NK-92 (cell line): ENCODE results near the gene MAPKAPK3.

Source experiments
- DNase-seq: peaks from one replicate; lab custom pipeline; 2025; ENCODE audit not compliant: unreplicated experiment; lab: John Stamatoyannopoulos, UW

Gene MAPKAPK3

DNA sequence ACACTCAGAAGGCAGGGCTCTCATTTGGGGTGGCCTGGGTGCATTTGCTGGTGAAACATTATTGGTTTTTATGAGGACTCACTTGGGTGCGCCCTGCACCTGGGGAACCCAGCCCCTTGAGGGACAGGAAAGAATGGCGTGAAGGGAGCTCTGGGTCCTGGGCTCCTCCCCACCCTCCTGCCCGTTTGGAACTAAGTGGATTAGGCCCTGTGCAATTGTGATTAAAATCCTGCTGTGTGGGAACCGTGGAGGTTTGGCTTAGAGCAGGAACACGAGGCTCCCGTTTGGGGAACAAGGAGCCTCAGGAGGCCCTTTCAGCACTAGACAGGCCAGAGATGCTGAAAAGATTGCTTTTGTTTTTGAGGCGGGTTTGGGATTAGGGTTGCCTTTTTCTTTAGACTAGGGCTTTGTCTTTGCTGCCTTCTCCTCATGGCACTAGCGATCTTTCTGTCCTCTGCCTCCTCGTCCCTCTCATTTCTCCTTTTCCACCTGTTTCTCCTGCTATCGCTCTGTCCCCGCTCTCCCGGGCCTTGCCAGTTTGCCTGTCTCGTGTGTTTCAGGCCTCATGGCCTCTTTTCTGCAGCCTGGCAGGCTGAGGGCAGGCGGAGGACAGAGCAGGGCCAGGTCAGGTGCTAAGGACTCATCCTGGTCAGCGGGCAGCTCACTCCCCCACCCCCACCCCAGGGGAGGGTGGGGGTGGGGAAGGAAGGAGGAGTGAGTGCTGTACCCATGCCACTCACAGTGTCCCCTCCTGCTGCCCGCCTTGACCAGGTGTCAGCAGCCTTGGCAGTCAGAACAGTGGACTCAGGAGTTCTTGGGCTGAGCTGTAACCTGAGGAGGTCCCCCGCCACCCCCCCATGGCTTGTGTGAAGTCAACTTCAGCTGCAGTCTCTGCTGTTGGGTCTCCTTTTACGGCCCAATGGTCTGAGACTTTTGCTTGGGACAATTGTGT is 8.6 kb downstream of the MAPKAPK3 start:
- no peak for DNase-seq

DNA sequence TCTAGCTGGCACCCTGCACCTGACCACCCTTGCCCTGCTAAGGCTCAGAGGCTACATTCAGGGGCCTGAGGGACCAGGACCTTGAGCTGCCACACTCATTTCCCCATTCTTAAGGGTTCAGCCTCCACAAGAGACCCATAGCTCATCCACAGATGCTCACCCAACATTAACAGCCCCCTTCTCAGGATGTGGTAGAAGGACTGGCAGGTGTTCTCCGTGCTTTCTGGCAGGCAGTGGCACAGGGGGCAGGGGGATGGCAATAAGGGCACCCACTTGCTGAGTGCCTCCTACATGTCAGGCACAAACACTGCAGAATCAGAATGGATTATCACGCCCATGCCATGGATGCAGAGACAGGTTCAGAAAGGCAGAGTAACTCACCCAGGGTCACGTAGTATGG is 9.4 kb downstream of the MAPKAPK3 start:
- DNase-seq: no peak

DNA sequence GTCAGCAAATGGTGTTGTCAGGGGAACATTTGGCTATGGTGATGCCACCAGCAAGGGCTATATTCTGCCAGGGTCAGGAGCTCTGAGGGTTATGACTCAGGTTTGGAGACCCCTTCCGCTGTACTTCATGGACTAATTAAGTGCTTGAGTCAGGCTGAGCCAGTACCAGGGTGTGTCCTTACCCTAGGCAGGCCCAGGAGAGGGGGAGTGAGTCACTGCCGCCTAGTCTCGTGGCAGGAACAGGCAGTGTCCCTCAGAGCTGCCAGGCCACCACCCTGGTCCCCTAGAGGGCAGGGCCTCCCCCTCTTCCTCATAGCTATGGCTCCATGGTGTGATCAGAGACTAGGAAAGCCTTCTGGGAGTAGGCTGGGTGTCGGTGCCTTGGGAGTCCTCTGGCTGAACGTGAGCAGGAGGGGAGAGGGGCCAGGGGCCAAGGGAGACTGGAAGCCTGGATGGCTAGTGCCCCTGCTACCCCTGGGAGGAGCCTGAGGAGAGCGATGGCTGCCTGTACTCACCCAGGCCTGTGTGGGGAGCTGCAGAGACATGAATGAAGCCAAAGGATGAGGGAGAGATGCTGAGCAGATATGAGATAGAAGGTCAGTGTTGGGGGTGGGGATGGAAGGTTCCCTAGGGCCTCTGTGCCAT is 10.6 kb downstream of the MAPKAPK3 start:
- DNase-seq: no peak

DNA sequence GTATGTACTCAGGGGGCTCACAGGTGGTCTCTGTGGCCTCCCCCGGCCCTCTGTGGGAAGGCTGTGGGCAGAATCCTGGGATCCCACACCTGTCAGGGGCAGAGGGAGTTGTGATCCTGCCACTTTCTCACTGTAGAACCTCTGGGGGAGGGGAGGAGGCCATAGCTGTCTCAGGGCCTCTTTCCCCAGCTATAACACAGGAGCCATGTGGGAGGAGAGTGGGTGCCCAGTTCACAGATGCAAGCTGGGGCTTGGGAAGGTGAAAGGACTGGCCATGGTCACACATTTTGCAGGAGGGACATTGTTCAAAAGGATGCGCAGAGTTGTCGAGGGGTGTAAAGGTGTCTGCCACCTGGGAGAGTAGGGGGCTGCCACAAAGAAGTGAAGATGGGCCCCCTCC is 11.7 kb downstream of the MAPKAPK3 start:
- DNase-seq: no peak

DNA sequence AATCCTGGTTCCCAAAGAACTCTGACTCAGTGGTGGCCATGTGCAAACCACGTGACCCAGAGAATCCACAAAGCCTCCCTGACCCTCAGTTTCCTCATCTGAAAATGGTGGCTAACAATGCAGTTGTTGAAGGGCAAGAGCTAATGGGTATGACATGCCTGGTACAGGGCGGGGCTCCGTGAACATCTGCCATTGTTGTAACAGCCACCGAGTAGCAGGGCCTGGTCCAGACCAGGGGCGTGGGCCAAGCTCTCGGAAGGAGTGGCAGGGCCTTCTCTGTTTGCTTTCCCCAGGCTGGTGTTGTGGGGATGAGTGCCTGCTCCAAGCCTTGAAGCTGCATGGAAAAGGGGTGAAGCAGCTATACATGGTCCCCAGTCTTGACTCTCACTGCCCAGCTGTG is 13.4 kb downstream of the MAPKAPK3 start:
- DNase-seq: no peak

DNA sequence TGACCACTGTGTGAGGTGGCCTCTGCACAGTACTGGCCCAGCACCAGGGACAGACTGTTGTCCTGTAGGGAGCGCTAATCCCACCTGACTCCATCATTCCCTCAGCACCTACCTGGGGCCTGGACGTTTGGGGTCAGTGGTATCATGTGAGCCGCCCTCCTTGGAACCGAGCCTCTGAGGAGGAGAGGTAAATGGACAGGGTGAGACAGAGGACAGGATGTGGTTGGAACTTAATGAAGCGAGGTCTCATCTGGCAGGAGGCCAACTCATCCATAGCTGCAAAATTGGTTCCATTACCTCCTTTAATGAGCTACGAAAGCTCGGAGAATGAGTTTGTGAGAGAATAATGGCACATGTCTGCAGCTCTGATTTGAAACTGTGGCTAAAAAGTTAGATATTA is 13.9 kb downstream of the MAPKAPK3 start:
- DNase-seq: no peak

DNA sequence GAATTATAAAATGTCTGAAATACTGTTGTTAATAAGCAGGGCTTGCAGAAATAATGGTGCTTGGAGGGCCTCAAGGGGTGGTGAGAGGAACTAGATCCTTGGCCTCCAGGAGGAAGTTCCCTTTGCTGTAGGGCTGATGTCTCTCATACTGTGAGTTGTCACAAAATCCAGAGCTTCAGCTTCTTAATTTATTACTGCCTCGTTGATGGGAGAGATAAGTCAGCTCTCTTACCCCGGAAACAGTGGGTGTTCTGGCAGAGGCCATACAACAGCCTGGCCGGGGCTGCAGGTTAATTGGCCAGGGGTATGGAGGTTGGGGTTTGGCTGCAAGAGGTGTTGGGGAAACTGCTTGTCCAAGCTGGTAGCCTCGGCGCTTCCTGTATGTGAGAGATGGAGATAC is 15.5 kb downstream of the MAPKAPK3 start:
- DNase-seq: no peak

DNA sequence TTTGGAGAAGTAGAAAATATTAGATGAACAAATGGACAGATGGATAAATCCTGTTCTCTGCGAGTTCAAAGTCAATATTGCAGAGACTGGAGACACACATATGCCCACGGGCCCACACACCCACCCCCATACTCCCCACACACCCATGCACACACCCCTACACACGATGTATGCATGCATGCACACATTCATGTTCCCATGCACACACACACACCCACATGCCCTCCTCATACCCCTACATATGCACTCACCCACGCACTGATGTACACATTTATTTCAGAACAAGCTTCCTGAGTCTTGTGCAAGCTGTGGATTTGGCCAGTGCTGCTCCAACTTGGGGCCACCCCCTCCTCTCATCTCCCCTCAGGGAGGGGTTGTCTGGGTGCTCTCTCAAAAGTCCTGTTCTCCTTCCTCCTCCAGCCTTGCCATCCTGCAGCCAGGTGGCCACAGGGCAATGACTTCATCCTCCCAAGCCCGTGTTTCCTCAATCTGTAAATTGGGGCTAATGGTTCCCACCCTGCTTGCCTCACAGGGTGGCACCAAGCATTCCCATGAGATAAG is 16.4 kb downstream of the MAPKAPK3 start:
- no peak for DNase-seq

DNA sequence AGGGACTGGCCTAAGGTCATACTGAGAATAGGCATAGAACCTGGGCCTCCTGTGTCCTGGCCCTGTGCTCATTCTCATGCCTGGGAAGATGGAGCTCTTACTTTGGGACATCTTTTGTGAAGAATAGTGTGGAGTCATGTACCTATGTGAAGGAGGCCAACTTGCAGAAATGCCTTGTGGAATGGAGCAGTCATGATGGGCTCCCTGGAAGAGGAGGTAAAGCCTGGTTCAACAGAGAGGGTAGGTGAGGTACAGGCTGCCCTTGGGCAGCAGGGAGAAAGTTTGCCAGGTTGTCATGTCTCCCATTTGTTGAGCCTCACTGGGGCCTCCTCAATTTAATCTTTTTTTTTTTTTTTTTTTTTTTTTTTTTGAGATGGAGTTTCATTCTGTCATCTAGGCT is 18.1 kb downstream of the MAPKAPK3 start:
- no peak for DNase-seq

DNA sequence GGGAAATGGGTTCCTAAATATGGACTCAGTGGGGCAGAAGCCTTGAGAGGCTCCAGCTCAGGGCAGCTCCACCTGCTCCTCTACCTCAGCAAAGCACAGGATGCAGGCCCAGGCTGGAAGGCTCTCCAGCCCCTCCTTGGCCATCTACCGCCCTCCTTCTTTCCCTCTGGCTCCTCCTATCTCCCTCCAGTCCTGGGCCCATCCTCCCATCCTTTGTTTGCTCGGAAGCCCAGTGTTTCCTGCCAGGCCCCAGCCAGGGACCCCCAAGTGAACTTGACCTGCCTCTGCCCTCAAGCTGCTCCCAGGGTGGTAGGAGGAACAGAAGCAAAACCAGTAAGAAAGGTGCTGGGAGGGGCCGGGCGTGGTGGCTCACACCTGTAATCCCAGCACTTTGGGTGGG is 20.1 kb downstream of the MAPKAPK3 start:
- DNase-seq: no peak

DNA sequence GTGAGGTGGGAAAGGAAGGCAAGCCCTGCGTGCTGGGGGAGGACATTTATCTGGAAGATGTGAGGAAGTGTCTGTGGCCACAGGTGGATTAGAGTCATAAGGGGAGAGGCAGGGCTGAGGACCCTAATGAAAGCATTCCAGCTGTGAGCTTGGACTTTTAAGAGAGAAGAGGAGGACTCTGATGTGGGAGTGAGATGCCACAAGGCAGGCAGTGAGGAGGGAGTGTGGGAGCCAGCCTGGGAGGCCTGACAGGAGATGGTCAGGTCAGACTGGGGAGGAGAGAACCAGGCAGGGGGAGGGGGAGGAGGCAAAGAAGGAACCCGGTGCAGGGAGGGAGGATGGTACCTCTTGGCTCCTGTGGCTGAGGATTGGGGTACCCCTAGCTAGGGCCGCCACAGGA is 21.0 kb downstream of the MAPKAPK3 start:
- DNase-seq: no peak

DNA sequence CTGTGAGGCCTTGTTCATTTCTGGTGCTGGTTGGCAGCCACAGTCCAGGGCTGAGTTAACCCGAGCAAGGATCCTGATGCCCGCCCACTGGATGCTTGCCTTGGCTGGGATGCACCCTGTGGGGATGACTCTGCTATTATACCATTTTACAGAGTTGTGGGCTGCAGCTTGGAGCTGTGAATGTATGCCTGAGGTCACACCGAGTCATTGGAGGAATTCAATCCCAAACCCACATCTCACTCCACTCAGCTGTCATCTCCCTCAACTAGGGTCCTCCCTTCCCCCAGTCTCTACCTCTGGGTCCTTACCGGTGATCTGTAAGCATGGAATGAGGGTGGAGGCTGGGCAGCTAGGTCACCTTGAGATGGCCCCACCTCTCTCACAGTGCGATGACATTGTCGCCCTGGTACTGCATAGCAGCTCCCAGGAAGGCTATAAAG is 22.1 kb downstream of the MAPKAPK3 start:
- no peak for DNase-seq

DNA sequence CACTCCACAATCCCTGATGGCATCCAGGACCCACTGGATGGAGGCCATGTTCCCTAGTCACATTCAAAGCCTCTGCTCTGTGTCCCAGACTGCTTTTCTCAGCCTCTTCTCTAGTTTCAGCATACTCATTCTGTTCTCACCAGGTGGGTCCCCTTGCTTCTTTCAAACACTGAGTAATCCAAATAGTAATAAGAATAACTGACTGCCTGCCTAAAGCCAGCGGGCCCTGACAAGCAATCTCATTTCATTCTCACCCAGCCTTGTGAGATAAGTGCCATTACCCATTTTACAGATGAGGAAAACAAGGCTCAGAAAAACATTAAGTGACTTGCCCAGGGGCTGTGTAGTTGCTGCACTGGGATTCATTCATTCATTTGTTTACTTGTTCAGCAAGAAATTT is 25.4 kb downstream of the MAPKAPK3 start:
- DNase-seq: no peak

DNA sequence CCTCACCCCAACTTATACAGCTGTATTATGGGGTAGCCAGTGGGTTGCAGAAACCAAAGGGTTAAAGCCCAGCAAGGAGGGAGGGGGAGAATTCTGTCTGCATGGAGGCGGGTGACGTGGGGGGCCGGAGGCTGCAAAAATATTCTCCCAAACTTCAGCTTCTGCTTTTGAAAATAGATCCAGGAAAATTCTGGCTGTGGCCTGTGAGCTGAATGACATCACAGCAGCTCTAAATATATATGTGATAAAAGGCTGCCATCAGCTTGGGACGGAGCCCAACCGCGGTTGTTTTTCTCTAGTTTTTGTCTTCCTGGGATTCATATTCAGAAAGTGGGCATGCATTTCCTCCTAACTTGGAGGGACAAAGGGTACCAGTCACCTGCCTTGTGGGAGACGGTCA is 27.6 kb downstream of the MAPKAPK3 start:
- DNase-seq: no peak

DNA sequence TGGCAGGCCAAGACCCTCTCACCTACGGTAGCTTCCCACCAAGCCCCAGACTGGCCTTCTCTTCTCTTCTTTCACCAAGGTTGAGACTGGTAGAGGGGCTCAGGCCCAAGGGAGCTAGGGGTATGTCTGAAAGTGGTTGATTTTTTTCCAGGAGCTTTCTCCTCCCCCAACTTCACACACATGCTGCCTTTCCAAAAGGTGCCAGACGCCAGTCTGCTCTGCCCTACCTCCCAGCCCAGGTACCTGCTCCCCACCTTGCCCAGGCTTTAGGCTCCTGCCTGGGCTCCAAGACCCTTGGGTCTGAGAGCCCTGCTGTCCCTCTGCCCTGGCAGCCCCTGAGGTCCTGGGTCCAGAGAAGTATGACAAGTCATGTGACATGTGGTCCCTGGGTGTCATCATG is 28.4 kb downstream of the MAPKAPK3 start:
- DNase-seq: no peak

DNA sequence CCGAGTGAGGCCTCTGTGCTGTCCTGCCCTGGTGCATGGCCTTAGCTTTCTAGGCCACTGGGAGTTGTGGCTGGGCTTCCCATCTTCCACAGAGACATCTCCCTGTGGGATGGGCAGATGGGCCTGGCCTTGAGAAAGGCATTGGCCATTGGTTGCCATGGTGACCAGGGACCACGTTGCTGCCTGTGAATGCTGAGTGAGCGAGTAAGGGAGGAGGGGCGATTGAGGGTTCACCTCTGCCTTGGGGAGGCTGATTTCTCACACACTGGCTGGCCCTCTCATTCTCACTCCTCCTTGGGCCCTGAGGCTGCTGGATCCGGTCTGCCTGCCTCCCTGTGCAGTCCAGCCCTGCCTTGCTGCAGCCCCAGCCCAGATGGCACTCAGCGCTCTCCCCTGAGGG is 31.4 kb downstream of the MAPKAPK3 start:
- DNase-seq: no peak

DNA sequence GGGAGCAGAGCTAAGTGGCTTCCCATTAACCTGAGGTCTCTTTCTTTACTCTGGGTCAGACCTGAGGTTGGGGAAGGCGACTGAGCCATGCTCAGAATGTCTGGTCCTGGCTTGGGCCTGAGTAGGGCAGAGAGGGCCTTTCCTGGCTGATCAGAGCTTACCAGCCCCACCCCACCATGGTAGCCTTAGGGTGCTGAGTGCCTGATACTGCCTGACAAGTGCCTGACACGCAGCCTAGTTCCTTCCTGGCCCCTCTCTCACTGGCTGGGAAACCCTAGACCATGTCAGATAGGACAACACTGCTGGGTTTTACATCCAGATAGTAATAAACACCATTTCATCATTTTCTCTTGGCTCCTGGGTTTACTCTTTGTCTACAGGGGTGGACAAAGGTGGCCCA is 32.0 kb downstream of the MAPKAPK3 start:
- DNase-seq: no peak

DNA sequence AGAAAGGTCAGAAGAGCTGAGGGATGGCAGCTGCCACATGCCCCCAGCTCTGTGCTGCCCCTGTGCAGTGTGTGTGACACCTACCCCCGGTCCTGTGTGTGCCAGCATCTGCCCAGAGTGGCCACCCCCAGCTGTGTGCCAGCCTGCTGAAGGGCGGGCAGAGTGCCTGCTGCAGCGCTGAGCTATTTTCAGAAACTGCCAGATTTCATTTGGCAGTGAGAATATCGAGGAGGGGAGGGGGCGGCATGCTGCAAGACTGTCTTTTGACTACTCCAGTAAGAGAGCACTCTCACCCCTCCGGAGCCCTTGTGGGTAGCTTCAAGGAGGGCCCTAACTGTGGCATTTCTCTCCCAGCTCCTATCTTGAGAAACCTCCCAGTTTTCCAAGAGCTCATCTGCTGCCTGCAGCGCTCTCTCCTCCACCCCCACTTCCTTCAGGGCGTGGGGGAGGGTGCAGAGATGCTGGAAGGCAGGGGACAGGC is 32.5 kb downstream of the MAPKAPK3 start:
- no peak for DNase-seq

DNA sequence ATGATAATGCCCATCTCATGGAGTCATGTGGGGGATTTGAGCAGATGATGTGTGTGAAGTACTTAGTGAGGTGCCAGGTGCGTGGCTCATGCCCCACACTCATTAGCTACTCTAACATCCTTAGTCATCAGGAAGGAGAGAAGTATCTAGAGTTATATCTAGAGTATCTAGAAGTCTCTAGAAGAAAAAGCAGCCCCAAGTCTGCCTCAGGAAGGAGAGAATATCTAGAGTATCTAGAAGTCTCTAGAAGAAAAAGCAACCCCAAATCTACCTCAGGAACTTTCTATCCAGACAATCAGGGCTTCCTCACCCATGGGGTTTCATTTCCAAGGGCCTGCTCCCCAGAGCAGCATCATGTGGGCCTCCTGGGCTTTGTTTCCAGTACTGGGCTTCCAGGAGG is 33.1 kb downstream of the MAPKAPK3 start:
- no peak for DNase-seq

DNA sequence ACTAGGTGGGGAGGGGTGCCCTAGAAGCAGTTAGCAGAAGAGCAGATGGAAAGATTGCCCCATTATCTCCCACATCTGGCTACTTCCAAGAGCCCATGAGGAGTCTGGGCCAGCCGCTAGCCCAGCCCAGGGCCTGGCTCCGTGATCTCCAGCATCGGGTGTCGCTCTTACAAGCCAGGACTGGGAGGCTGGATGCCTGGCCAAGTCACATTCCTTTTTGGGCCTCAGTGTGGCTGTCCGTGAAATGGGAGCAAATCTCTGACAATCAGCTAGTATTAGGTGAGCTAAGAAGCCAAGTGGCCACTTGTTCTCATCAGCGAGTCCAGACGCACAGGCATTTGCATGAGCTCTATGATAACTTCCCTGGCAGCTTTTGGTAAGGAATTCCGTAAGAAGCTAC is 34.5 kb downstream of the MAPKAPK3 start:
- no peak for DNase-seq

DNA sequence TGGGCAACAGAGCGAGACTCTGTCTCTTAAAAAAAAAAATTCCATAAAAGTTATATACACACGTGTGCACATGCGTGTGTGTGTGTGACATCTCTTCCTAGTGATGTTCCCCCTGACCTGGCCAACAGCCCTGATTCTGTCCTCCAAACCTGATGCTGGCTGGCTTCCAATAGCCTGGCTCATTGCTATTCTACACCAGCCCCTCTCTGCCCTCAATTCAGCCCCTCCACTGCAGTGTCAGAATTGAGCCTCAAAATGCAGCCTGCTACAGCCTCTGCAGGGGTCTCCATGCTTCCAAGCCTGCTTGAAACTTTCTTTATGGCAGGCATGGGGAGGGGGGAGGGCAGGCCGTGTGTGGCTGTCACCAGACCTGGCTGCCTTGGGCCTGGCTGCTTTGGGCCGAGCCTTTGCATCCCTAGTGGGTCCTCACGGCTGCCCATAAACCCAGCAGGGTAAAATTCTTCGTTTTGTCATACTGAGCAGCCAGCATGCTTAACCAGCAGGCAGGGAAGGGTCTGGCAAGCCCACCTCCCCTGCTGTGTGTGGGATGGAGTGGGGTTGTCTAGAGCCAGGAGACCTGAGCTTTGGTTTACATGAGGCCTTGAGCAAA is 35.1 kb downstream of the MAPKAPK3 start:
- DNase-seq: no peak

DNA sequence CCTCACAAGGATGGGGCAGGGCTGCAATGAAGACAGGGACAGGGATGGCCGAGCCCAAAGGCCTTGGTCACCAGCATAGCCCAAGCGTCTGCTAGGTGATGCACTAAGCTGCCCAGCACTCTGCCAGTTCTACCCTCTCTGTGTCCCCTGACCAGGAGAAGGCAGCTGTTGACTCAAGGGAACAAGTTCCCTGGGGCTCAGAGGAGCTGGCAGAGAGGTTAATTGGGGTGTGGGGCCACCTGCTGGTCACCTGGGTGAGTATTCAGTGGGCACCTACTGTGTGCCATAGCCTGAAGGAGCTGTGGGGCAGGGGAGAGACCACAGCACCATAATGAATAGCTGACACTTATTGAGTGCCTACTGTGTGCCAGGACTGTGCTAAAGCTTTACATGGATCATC is 35.8 kb downstream of the MAPKAPK3 start:
- DNase-seq: no peak
